ENCODE data around the gene HOXA11.

Gene HOXA11

DNA sequence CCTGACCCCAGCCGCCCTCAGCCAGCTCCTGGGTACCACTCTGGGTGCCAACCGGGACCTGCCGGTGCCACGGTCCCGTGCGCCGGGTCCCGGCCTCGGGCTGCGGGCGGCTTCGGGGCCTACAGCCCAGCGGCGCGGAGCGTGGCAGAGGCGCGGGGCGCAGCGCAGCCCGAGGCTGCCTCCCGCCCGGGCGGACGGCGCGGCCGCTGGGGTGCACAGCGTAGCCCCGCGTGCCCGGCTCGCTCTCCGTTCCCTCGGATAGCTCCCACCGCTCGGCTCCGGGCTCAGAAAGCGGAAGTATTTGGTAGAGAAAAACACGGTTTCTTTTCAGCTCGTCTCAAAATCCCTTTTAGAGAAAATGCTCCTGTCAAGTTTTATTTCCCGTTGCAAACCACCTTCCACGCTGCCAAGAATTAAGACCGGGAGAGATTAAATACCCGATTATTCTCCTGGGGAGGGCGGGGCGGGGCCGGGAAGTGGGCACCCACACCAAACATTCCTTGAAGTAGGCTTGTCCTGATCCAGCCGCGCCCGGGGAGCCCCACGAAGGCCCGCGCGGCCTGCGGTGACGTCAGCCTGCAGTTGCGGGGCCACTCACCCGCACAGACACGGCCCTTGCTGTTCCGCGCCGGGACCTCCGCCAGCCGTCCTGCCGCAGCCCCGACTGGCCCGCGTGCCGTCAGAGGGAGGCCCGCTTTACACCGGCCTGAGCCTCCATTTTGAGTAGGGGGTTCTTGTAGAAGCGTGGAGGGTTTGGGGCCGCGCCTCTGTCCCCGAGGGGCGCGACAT is 7.7 kb upstream of the HOXA11 start:
- no peak for DNase-seq

DNA sequence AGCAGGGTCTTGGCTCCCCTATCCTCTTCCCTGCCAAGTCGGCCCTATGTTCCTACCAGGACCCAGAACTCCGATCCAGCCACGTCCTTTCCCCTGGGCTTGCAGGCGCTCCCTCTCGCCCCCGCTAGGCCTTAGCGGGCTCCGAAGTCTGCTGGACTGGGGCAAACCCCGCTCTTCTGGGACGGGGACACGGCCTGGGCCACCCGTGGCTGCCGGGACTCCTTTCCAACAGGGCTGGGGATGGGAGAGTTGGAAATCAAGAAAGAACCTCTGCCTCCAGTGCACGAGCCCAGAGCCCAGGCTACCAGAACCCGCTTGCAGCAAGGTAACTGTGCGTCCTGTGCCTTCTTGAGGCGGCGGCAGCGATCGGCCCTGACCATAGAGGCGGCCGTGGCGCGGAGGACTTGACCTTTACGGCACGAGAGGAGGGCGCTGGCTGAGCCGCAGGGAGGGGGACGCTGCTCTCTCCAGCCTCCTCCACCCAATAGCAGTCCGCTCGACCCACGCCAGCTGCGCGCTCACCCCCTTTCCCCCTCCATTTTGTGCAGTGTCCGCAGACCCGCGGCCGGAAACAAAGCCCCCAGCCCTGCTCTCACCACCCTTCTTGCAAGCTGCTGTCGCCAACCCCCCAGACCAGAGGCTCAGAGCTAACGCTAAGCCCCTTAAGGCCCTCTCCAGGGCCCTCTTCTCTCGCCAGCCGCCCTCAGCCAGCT is 7.0 kb upstream of the HOXA11 start:
- DNase-seq: no peak

DNA sequence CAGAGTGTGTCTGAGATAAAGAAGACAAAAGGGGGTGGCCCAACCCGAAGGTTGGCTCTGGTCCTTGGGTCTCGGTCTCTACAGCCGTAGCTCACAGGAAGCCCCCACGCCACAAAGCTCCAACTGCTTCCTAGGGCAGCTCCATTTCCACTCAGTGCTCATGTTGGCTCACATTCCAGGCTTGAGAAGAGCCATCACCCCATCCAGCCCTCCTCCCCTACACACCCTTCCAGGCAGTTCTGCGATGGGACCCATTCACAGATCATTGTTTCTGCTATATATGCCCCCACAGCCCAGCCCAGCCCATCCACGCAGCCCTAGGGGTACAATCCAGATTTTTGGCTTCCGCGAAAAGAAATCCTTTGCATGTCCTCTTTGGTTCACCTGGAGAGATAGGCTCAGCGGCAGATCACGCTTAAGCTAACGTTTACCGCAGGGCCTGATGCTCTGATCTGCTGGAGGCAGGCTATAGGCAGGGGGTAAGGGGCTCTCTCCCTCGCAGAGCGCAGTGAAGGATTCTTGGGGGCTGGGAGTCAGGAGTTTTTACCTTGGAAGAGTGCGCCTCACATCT is 6.2 kb upstream of the HOXA11 start:
- no peak for DNase-seq

DNA sequence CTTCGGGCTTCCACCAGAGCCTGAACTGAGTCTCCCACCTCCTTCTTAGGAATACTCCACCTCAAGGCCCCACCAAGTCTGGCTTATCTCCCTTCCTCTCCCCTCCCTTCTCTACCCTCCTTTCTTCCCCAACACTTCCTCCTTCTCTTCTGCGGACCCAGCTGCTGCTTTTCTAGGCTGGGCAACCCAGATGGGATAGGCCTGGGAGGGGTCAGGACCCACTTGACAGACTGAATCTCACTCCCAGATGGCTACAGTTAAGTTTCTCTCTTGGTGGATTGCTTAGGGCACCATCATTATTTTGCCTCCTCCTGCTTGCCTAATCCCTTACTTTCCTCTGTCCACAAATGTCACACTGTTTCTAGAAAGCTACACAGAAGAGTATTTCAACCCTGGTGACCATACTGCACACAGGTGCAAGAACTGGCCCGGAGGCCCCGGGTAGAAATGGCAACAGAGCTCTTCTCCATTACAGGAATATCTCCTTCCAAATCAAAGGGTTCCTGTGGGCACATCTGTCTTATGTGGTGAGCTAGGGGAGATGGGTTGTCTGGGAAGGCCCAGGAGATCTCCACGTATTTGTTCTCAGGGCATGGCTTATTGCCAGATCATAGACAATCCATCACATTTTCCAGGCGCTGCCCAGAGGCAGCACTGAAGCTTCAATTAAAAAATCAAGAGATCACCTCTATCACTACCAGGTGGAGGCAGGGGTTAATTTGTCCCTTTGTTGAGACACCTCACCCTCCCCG is 5.1 kb upstream of the HOXA11 start:
- DNase-seq: no peak

DNA sequence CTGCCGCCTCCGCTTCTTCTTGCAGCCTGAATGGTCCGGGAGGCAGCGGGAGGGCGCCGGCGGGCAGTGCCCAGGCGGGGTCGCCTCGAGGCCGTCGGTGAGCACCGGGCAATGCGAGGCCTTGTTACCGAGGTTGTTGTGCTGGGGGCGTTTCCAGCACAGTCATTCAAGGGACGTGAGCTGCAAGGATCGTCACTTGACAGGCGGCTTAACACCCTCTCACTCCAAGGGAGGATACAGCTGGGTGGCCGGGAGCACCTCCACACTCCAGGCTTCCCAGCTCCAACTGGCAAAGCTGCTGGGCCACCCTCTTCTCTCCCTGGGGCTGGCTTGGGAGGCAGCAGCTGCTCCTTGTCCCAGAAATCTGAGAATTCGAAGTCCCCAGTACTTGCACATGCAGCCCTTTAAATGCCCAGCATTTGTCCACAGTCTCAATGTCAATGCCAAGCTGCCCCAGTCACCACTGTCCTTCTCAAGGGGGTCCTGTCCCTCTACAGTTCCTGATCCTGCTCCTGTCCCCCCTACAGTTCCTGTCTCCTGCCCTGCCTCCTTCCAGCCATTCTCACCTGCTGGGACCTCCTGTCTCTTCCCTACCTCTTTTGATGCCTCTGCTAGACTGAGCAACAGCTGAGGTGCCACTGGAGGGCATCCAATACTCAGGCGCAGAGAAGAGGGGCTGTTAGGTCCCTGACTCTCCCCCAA is 4.4 kb upstream of the HOXA11 start:
- DNase-seq: no peak

DNA sequence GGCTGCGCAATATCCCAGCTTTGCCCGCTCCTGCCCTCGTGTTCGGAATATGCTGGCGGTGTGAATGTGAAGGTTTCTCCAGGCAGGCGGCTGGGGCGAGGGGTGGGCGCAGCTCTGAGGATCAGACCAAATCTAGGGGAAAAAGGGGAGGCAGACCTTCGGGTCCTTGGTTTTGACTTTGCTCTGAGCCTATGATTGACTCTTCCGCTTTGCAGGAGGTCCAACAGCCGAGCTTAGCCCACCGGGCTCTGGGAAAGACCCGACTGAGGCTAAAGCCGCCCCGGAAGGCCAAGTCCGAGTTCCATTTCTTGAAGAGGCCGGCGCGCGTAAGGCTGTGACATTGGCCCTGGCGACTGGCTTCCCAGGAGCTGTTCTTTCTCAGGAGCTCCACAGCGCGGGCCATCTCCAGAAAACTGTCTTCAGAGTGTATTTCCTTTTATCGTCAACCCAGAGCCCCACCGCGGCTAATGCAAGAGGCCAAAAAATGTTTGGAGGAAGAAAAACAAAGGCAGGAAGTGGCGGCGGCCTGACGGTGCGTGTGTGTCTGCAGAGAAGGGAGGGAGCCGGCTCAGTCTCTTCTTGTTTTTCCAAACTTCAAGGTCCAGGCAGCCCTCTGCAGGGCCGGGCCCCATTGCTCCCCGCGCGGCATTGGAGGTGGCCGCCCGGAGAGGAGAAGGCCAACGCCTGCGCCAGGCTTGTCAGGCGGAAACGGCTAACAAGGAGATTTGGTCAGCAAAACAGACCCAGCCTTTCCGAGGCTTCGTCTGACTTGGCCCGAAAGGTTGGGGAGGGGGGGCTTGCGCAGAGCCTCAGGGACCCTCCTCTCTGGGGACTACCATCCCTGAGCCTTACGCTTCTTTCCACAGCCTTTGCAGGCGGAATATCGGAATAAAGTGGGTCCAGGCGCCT is 3.6 kb upstream of the HOXA11 start:
- DNase-seq: no peak

DNA sequence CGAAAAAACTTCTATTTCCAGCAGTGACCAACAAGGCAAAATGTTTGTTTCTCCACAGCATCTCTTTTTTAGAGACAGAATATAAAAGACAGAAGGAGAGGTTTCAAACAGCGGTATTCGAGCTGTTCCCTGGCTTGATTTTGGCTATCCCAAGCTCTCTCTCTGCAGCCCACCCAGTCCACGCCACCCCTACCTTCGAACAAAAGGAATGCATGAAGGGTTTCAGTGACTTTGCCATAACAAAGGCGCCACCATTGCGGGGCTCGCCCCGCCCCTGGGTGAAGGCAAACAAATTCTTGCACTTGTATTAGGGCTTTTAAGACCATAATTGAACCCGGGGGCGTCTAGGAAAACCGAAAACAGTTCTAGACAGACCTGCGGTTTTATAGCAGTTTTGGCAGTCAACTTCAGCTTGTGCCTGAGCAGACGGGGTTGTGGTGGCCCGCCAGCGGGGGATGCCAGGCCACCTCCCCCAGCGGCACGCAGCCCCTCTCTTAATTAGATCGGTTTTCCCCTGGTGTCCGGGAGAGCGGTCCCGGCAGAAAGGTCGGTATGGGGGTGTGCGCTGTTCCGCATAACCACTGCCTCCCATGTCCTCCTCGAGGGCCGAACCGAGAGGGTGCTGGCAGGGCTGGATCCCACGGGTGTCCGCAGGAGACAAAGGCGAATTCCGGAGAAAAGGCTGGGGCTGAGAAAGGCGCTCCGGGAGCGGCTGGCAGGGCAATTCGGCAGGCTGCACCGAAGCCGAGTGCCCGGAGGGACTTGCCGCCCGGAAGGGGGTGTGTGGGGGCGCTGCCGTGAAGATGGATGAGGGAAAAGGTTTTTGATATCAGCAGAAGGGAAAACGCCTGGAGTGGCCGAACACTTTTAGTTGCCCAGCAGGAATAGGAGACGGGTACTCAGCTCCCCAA is 2.7 kb upstream of the HOXA11 start:
- no peak for DNase-seq

DNA sequence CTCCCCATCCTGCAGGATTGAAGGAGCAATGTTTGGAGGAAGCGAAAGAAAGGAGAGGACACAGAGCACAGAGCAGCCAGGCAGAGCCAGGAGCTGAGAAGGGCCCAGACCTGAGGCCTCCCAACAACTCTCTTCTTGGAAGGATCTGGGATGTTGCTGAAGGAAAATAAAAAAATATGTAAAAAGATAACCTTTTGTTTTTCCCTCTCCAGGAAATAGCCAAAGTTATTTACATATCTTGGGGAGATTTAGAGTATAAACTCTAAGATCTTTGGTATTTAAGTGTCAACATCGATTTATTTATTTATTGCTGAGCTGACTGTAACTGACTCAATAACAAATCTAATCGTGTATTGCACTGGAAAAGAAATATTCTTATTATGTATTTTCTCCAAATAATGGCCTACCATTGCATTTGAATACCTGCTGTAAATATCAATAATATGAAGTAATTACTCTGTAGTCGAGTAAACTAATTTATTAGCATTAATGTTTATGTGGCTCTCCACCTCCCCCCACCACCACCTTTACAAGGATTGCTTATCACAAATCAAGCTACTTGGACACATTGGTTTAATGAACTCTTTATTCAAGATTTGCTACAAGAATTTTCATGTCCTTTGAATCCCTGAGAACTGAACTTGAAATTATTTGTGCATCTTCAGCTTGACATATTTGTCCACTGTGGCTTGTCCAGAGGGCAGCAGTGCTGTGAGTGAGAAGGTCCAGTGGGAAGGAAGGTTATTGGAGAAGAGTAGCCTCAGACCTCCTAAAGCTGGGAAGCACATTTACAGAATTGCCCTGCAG is 1.8 kb upstream of the HOXA11 start:
- no peak for DNase-seq

DNA sequence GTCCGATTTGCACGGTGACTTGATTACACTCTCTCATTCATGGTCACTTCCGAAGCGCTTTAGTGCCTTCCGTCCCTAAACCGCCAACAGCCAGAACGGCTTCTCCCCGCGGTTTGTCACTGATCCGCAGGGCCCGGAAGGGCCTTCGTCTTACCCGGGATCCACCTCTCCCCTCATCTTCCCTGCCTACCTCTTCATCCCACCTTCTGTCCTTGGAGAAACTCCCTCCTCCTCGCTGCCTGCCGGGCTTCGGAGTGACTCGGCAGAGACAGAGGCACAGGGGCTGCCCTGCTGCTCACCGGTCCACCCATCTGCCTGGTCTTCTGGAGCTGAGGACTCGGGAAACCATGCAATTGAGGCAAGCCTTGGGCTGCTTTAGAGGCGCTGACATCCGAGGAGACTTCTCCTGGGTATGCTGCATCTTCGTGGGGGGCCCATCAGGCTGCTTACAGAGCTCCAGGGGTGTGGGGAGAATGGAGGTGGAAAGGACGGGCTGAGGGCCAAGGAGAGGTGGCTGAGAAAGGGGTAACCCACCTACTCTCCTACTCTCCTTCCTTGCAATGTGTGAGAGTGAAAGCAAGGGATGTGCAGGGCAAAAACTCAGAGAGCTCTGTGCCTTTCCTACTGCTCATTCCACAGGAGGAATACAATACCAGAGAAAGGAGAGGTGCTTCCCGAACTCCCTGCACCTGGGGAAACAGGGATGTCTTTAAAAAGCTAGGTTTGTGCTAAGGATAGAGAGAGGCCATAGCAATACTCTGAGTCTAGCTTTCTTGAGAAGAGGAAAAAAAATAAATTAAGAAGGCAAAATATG is 1.0 kb upstream of the HOXA11 start:
- DNase-seq: no peak

DNA sequence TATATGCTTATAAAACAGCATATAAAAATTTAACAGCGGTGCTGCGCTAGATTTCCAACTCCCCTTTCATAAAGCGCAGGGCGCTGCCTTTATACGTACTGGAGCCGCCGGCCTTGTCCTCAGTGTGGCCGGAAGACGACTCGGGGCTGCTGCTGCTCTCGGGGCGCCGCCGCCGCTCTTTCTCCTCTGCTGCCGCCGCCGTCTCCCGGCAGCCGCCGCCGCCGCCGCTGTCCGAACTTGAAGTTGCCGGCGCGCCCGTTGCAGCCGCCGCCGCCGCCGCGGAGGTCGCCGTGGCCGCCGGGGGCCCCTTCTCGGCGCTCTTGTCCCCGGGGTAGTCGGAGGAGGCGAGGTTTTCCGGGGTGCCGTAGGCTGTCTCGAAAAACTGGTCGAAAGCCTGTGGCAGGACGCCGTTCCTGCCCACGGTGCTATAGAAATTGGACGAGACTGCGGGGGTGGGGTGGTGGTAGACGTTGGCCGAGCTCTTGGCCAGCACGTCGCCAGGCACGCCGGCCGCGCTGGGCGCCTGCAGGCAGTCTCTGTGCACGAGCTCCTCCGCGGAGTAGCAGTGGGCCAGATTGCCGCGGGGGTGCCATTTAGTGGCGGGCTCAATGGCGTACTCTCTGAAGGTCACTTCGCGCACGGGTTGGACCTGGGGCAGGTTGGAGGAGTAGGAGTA is 557 bp downstream of the HOXA11 start:
- no peak for DNase-seq

DNA sequence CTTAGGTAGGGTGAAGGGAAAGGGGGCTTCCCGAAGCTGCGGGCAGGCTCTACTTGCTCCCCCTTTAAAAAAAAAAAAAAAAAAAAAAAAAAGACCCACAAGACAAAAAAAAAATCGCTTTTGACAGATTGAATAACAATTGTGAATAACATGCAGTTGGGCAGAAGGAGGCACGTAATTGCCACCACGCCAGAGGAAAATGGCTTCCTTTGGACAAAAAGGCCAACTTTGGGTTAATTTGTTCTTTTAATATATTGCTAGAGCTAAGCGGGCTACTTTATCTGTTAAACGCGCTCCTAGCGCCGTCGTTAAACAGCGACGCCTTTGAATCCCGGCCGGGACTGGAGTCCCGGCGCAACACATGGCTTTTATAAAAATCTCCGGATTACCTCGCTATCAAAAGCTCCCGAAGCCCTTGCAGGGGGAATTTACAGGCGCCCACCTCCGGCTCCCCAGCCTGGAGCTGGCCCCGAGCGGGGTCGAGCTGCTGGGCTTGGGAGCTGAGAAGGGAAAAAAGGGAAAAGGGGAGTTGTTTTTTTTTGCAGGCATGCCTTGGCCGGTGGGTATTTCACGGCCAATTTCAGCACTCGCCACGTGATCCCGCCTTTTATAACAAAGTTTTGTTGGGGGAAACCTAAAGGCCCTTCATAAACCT is 1.2 kb downstream of the HOXA11 start:
- DNase-seq: no peak

DNA sequence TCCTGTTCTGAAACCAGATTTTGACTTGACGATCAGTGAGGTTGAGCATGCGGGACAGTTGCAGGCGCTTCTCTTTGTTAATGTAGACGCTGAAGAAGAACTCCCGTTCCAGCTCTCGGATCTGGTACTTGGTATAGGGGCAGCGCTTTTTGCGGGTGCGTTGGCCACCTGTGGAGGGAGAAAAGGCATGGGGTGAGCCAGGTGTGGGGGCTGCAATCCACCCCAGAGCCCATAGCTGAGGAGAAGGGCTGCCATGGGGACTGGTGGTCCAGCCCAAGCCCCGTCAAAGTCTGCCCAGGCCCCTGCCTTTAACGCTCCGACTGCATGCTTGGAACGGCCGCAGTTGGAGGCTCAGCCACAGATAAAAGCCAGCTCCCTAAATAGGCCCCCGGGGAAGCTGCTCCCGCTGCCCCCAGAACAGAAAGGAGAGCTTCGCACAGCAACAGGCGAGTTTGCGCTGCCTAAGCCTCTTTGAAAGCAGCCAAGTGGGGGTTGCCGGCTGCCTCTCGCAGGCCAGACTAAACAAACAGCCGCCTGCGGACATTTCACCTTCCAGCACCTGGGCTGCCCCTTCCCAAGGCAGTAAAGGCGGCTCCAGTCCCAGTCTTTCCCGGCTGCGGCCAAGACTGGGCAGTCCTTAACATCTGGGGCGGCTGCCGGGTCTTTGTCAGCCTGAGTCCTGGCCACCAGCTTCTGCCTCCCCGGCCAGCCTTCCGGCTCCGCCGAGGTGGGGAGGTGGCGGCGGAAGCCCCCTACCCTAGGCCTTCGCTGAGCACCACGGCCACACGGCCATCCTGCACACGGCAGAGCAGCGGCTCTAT is 2.0 kb downstream of the HOXA11 start:
- no peak for DNase-seq

DNA sequence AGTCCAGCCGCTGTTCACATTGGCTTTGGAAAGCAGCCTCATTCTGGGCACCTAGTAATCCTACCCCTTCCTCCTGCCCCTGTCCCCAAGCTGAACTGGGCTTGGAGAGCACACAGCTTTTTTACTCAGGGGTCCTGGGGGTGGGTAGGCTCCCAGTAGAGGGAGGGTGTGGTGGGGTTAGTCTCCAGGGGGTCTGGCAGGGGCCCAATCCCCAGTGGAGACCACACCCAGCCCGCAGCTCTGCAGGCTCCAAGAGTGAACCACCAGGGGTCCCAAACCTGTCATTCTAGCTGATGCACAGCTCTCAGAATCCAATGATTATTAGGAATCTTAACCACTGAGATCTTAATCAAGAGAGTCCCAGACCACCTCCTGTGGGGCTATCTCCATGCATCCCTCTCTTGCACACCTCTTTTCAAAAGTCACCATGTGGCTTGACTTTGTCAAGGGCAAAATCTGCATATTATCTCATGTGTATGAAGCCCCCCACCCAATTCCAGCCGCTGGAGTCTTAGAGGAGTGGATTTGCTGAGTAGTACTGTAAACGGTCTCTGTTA is 2.7 kb downstream of the HOXA11 start:
- DNase-seq: no peak

DNA sequence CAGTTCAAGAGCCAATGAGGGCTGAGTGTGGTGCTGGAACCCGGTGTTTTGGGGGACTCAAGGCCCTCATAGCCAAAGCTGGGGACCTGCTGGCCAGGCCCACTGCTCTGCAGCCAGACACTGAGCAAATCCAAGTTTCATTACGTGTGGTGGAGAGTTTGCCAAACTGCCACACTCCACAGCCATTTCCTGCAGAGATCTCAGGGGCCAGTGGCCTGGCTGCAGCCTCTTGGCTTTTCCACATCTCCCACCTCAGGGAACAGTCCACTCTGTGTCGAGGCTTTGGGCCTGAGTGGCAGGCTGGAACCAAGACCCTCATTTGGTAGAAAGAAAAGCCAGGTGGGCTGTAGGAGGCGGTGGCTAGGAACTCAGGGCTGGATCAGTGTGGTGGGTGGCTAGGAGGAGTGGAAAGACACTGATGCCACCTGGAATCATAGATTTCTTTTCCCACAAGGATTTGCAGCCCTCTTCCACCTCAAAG is 3.2 kb downstream of the HOXA11 start:
- DNase-seq: no peak

DNA sequence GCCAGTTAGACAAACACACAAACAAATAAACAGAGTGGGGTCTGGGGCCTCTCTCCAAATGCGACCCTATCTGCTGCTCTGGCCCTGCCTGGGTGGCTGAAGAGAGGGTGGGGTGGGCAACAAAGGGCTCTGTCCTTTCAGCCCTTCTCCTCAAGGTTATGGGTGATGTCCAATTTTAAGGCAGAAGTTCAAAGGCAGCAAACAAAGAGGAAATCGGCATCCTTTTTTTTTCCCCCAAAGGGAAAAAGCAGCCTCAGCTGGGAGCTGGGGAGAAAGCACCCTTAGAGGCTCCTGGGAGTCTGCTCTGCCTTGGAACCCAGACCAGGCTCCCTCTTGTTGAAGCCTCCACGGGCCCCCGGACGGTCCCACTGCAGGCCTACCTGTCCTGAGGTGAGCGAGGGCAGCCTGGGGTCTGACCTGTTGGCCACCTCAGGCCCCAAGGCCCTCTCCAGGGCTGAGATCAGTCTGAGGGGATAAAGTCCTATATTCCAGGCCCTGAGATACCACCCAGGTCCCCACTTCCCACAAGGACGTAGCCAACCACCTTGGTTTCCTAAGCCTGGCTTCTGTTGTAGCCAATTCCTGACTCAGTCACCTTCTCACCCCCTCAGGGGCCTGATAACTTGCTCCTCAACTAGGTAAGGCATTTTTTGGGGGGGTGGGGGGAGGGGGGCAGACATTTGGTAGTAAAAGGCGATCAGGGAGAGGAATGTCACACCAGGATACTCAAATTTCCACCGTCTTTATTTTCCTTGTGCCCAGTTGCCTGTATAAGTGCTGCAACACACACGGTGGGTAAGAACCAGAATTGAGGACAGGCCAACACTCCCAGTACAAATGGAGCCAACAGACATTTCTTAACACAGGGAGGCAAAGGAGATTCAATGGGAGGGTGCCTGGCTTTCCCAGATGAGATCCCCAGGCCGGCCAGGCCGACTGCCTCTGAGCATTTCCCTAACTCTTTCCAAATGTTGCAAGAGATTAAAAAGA is 4.3 kb downstream of the HOXA11 start:
- DNase-seq: no peak
